CD4-positive, alpha-beta memory T cell (primary cell): ENCODE data around the gene HPD. TPM values are rescaled to one million over a fixed set of nuclear protein-coding genes. Genes with fewer than 3 reads are reported as not detected.

Experiments used
- CTCF ChIA-PET: fragments of 350-600 bp; sonication (Branson Sonifier 250); formaldehyde crosslinking; loops from one replicate; lab custom pipeline; 2021; ENCODE audit warnings: inconsistent platforms; ENCODE audit not compliant: partially characterized antibody; lab: Charles Lee
- POLR2A ChIA-PET: fragments of 350-600 bp; sonication (Branson Sonifier 250); formaldehyde crosslinking; loops from one replicate; lab custom pipeline; 2021; ENCODE audit not compliant: partially characterized antibody; lab: Charles Lee
- DNase-seq, 5 donors: peaks; one replicate each; pipeline versions ENCODE4 v3.0.0 to v3.0.0-alpha.2; 2020 to 2022; ENCODE audit warnings: mixed read lengths in 1 of 5
- H3K27ac ChIP-seq: one replicate; pipeline ENCODE4 v1.7.0; 2013; ENCODE audit warnings: low read depth, low read length
- H3K27me3 ChIP-seq: 2 replicates; pipeline ENCODE4 v1.7.0; 2013; ENCODE audit warnings: mild to moderate bottlenecking, low read length, moderate library complexity; ENCODE audit not compliant: insufficient read depth
- H3K36me3 ChIP-seq: 2 replicates; pipeline ENCODE4 v1.7.0; 2013; ENCODE audit warnings: mild to moderate bottlenecking, low read length, moderate library complexity; ENCODE audit not compliant: insufficient read depth
- H3K4me1 ChIP-seq: 2 replicates; pipeline ENCODE4 v1.7.0; 2013; ENCODE audit warnings: mild to moderate bottlenecking, low read length, moderate library complexity; ENCODE audit not compliant: insufficient read depth
- H3K4me3 ChIP-seq, 2 donors: one replicate each; pipeline ENCODE4 v1.7.0; 2013; ENCODE audit warnings: low read length in 2 of 2, mild to moderate bottlenecking in 1 of 2
- H3K9me3 ChIP-seq, 2 donors: one replicate each; pipeline ENCODE4 v1.7.0; 2013; ENCODE audit warnings: low read length in 2 of 2, control low read depth in 1 of 2; ENCODE audit not compliant: control insufficient read depth in 1 of 2
- H3K27ac Mint-ChIP-seq, 7 donors: one replicate each; pipeline ENCODE4 v1.8.0; 2020 to 2021; ENCODE audit warnings: mixed read lengths in 7 of 7, mild to moderate bottlenecking in 6 of 7, inconsistent platforms in 3 of 7, moderate library complexity in 3 of 7
- H3K27me3 Mint-ChIP-seq, 2 donors: one replicate each; pipeline ENCODE4 v1.8.0; 2020 to 2021; ENCODE audit warnings: mixed read lengths in 2 of 2
- H3K36me3 Mint-ChIP-seq, 2 donors: one replicate each; pipeline ENCODE4 v1.8.0; 2020 to 2021; ENCODE audit warnings: mixed read lengths in 2 of 2, inconsistent platforms in 1 of 2, mild to moderate bottlenecking in 1 of 2
- H3K4me1 Mint-ChIP-seq, 4 donors: one replicate each; pipeline ENCODE4 v1.8.0; 2020 to 2021; ENCODE audit warnings: mixed read lengths in 4 of 4, mild to moderate bottlenecking in 1 of 4
- H3K4me3 Mint-ChIP-seq, 8 donors: one replicate each; pipeline ENCODE4 v1.8.0; 2020 to 2021; ENCODE audit warnings: mixed read lengths in 8 of 8, mild to moderate bottlenecking in 7 of 8, moderate library complexity in 6 of 8, inconsistent platforms in 3 of 8
- H3K9me3 Mint-ChIP-seq, 8 donors: one replicate each; pipeline ENCODE4 v1.8.0; 2020 to 2021; ENCODE audit warnings: mixed read lengths in 8 of 8, mild to moderate bottlenecking in 5 of 8, inconsistent platforms in 3 of 8, moderate library complexity in 1 of 8
- intact Hi-C: fragments of 100-400 bp; cut with micrococcal nuclease; formaldehyde crosslinking; loops from one replicate; pipeline ENCODE4 v1.15.1; 2023
- polyA plus RNA-seq, 2 donors: library from polyadenylated mRNA; unstranded; fragments of 300-500 nt; fragmentation: Illumina TruSeq; gene quantifications; one replicate each; pipeline ENCODE4 v1.2.3, GENCODE V29; 2021
- total RNA-seq, 2 experiments: library from RNA; stranded (reverse); gene quantifications; one replicate each; pipeline ENCODE4 v1.2.3, GENCODE V29; 2021

The HPD gene
- total and polyA plus RNA-seq, 4 experiments from 2014 or later: not detected

DNA sequence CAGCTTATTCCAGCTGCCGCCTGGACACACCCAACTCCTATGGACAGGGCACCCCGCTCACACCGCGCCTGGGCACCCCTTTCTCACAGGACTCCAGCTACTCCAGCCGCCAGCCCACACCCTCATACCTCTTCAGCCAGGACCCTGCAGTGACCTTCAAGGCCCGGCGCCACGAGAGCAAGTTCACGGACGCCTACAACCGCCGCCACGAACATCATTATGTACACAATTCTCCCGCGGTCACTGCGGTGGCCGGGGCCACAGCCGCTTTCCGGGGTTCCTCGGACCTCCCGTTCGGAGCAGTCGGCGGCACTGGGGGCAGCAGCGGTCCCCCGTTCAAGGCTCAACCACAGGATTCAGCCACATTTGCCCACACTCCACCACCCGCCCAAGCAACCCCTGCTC is 48.9 kb downstream of the HPD start:
- Histone ChIP-seq H3K36me3 (peaks cover 42% of the 10 kb centered on the region), H3K4me1 (peaks cover 71% of the 10 kb centered on the region), H3K9me3 (no peaks in the 10 kb centered on the region), H3K27ac (no peak overlapping the region), H3K27me3 (no peaks in the 10 kb centered on the region), H3K4me3 (no peak overlapping the region)
- POLR2A ChIA-PET: interaction anchor here (44.6 kb wide), 1 partner anchor 19 kb away, joined by 2727 read pairs; the partner anchor contains the start of genes RHOF and SETD1B
- peak overlapping the region in 2 of 7 donors; percentile 35 to 93 for H3K27ac Mint-ChIP-seq
- CTCF ChIA-PET: interaction anchor here (0.9 to 16.7 kb wide), 6 partner anchors 13 to 37 kb away, joined by 3 to 918 read pairs (median 27); partner anchors contain the start of gene RHOF
- H3K9me3 Mint-ChIP-seq: peaks cover 0 to 2% (median 0%) of the 10 kb centered on the region in 8 donors
- peaks cover 30 to 77% (median 56%) of the 10 kb centered on the region in 4 donors for H3K4me1 Mint-ChIP-seq
- no peaks in the 10 kb centered on the region for H3K27me3 Mint-ChIP-seq
- DNase-seq: no peak
- intact Hi-C loops: no loop called here
- H3K4me3 Mint-ChIP-seq: peak overlapping the region in 2 of 8 donors; percentile 31 to 35
- H3K36me3 Mint-ChIP-seq: peaks cover 26 to 58% of the 10 kb centered on the region in 2 donors

DNA sequence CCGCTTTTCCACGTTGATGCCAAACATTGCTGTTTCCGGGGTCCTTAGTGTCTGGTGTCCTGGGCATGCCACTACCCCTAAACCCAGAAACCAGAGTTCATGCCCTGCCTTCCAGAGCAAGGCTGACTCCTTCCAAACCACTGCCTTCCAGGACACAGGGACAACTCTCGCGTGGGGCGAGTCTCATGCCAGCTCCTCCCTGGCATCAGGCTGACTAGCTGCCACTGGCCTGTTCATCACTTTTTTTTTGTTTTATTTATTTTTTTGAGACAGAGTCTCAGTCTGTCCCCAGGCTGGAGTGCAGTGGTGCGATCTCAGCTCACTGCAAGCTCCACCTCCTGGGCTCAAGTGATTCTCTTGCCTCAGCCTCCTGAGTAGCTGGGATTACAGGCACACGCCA is 50.0 kb downstream of the HPD start:
- H3K36me3 Mint-ChIP-seq: peaks cover 24 to 56% of the 10 kb centered on the region in 2 donors
- Histone ChIP-seq H3K36me3 (peaks cover 37% of the 10 kb centered on the region), H3K4me1 (peaks cover 67% of the 10 kb centered on the region), H3K27ac (no peak overlapping the region), H3K4me3 (no peak overlapping the region), H3K9me3 (no peaks in the 10 kb centered on the region), H3K27me3 (no peaks in the 10 kb centered on the region)
- H3K4me1 Mint-ChIP-seq: peaks cover 29 to 74% (median 54%) of the 10 kb centered on the region in 4 donors
- DNase-seq: no peak
- ChIA-PET CTCF (interaction anchor here (1.4 to 16.7 kb wide), 4 partner anchors 12 to 114 kb away, joined by 3 to 918 read pairs (median 13); partner anchors contain the start of genes RHOF and TMEM120B), POLR2A (interaction anchor here (37.3 to 44.6 kb wide), 2 partner anchors 1 to 18 kb away, joined by 2727 read pairs; partner anchors contain the start of genes RHOF and SETD1B)
- intact Hi-C loops: no loop called here
- H3K4me3 Mint-ChIP-seq: peak overlapping the region in 6 of 8 donors; percentile 29 to 39 (median 36)
- H3K9me3 Mint-ChIP-seq: peaks cover 0 to 2% (median 0%) of the 10 kb centered on the region in 8 donors
- peak overlapping the region in 5 of 7 donors; percentile 27 to 93 (median 29) for H3K27ac Mint-ChIP-seq
- H3K27me3 Mint-ChIP-seq: no peaks in the 10 kb centered on the region

DNA sequence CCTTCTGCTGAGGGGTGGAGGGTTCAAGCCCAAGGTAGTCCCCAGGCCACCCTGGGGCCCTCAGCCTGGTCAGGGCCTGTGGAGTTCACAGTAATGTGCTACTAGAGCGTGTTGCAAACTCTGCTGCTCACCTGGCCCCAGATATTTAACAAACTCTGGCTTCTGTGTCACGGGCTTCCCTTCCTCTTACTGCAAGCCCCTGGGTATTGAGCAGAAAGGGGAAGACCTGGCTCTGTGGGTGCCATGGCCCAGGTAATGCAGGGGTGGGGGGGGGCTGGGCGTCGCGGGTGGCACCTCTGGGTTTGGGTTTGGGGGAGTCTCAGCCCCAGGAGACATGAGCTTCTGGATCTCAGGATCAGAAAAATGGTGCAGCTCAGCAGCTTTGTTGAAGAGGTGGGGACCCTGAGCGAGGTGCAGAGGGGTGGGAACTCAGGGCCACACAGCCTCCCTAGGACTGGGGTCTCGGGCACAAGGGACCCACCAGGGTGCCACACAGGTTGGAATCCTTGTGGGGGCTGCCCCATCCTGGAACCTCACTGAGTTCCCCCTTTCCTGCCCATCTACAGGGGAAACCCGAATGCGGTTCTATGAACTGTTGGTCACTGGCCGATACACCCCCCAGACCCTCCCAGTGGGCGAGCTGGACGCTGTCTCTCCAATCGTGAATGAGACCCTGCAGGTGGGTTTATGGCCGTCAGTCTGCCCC is 50.9 kb downstream of the HPD start:
- Mint-ChIP-seq H3K27me3 (no peaks in the 10 kb centered on the region), H3K4me3 (peak overlapping the region in 7 of 8 donors; percentile 32 to 98 (median 62)), H3K4me1 (peaks cover 21 to 69% (median 47%) of the 10 kb centered on the region in 4 donors), H3K27ac (peak overlapping the region in 4 of 7 donors; percentile 46 to 98 (median 88)), H3K9me3 (peaks cover 0 to 2% (median 0%) of the 10 kb centered on the region in 8 donors), H3K36me3 (peaks cover 19 to 53% of the 10 kb centered on the region in 2 donors)
- CTCF ChIA-PET: interaction anchor here (0.7 to 16.7 kb wide), 4 partner anchors 12 to 113 kb away, joined by 3 to 918 read pairs (median 4); partner anchors contain the start of genes RHOF and TMEM120B
- Histone ChIP-seq H3K27me3 (no peaks in the 10 kb centered on the region), H3K9me3 (no peaks in the 10 kb centered on the region), H3K36me3 (peaks cover 32% of the 10 kb centered on the region), H3K4me1 (peaks cover 59% of the 10 kb centered on the region), H3K27ac (peak overlapping the region; percentile 63), H3K4me3 (no peak overlapping the region)
- POLR2A ChIA-PET: interaction anchor here (0.6 to 44.6 kb wide), 5 partner anchors 0 to 271 kb away, joined by 3 to 2727 read pairs (median 18); partner anchors contain the start of genes RHOF and SETD1B
- intact Hi-C loops: no loop called here
- DNase-seq: no peak

GRCh38 chr12:121806546-121807423 is 51.9 kb downstream of the HPD start:
- peaks cover 50% of the 10 kb centered on the region for H3K4me1 ChIP-seq
- CTCF ChIA-PET: interaction anchor here (0.7 to 16.7 kb wide), 4 partner anchors 11 to 112 kb away, joined by 3 to 918 read pairs (median 4); partner anchors contain the start of gene RHOF
- H3K4me1 Mint-ChIP-seq: peaks cover 20 to 68% (median 42%) of the 10 kb centered on the region in 4 donors

GRCh38 chr12:121806009-121806545 is 52.6 kb downstream of the HPD start:
- H3K36me3 ChIP-seq: peaks cover 31% of the 10 kb centered on the region
- ChIA-PET CTCF (interaction anchor here (0.7 to 16.7 kb wide), 2 partner anchors 10 to 33 kb away, joined by 4 to 918 read pairs; partner anchors contain the start of gene RHOF), POLR2A (interaction anchor here (0.6 to 44.6 kb wide), 7 partner anchors 2 to 226 kb away, joined by 3 to 2727 read pairs (median 18); partner anchors contain the start of genes ORAI1, PSMD9, RHOF and SETD1B)
- H3K27ac ChIP-seq: peak overlapping the region; percentile 63
- H3K27ac Mint-ChIP-seq: peak overlapping the region; percentile 91 to 98 (median 97)
- H3K4me1 ChIP-seq: peaks cover 43% of the 10 kb centered on the region
- intact Hi-C loops: no loop called here
- peak overlapping the region; percentile 74 to 89 for H3K4me3 ChIP-seq
- H3K36me3 Mint-ChIP-seq: peaks cover 23 to 61% of the 10 kb centered on the region in 2 donors
- no peaks in the 10 kb centered on the region for H3K9me3 ChIP-seq
- peaks cover 19 to 68% (median 38%) of the 10 kb centered on the region in 4 donors for H3K4me1 Mint-ChIP-seq
- no peaks in the 10 kb centered on the region for H3K27me3 ChIP-seq
- no peaks in the 10 kb centered on the region for H3K27me3 Mint-ChIP-seq
- DNase-seq: peak; percentile 34 to 60 (median 46)
- H3K4me3 Mint-ChIP-seq: peak overlapping the region; percentile 98 to 100 (median 99)
- peaks cover 0 to 4% (median 0%) of the 10 kb centered on the region in 8 donors for H3K9me3 Mint-ChIP-seq

More at GRCh38 chr12:121806546-121807423, 51.9 kb downstream of the HPD start:
- peak overlapping the region; percentile 91 to 98 (median 97) for H3K27ac Mint-ChIP-seq
- H3K27ac ChIP-seq: peak overlapping the region; percentile 63
- H3K4me3 Mint-ChIP-seq: peak overlapping the region; percentile 98 to 100 (median 99)
- H3K36me3 ChIP-seq: peaks cover 32% of the 10 kb centered on the region
- intact Hi-C loops: no loop called here
- peaks cover 0 to 2% (median 0%) of the 10 kb centered on the region in 8 donors for H3K9me3 Mint-ChIP-seq
- DNase-seq: no peak
- H3K9me3 ChIP-seq: no peaks in the 10 kb centered on the region
- peaks cover 20 to 58% of the 10 kb centered on the region in 2 donors for H3K36me3 Mint-ChIP-seq
- no peaks in the 10 kb centered on the region for H3K27me3 ChIP-seq
- H3K27me3 Mint-ChIP-seq: no peaks in the 10 kb centered on the region
- peak overlapping the region; percentile 74 to 89 for H3K4me3 ChIP-seq
- POLR2A ChIA-PET: interaction anchor here (0.6 to 44.6 kb wide), 9 partner anchors 1 to 270 kb away, joined by 3 to 2727 read pairs (median 7); partner anchors contain the start of genes ORAI1, PSMD9, RHOF and SETD1B
